ENCODE results near the gene C1orf141. TPM values are rescaled to one million over a fixed set of nuclear protein-coding genes. Genes with fewer than 3 reads are reported as not detected.
A peak's percentile ranks its signal among the peaks of the same experiment; 100 is the strongest.
"Not testable (repeated sequence)": the region's sequence is repeated elsewhere in the genome, so short reads cannot be mapped to it uniquely, and the experiment has no call there.

C1orf141 gene
- total RNA-seq, result not detected

GRCh38 chr1:67134695-67135094, at the start of gene C1orf141:
Gene C1orf141, minus strand, starts transcription at chr1:67134970. Its CDS starts 7,730 bp downstream, at chr1:67127240.
- ATAC-seq, result no peak

- ATAC-seq, result no peak
Observed at GRCh38 chr1:67175530-67176087, 40.8 kb upstream of the C1orf141 start.

- no peak for ATAC-seq
Observed at GRCh38 chr1:67174716-67175284, 40.0 kb upstream of the C1orf141 start.

GRCh38 chr1:67173988-67174387, 39.2 kb upstream of the C1orf141 start:
- ATAC-seq, result no peak

GRCh38 chr1:67171978-67172377, 37.2 kb upstream of the C1orf141 start:
- no peak for ATAC-seq

- no peak for ATAC-seq
Observed at GRCh38 chr1:67171574-67171955, 36.8 kb upstream of the C1orf141 start.

GRCh38 chr1:67170751-67171573, 36.2 kb upstream of the C1orf141 start:
- no peak for ATAC-seq

GRCh38 chr1:67169932-67170331, 35.2 kb upstream of the C1orf141 start:
- ATAC-seq, result no peak

- no peak for ATAC-seq
Observed at GRCh38 chr1:67169496-67169895, 34.7 kb upstream of the C1orf141 start.

- ATAC-seq, result no peak
Observed at GRCh38 chr1:67166196-67166595, 31.4 kb upstream of the C1orf141 start, which contains the start of gene IL23R. Gene IL23R, plus strand, starts transcription at chr1:67166454. Its CDS starts 1,667 bp downstream, at chr1:67168121.

- ATAC-seq, result no peak
Observed at GRCh38 chr1:67165468-67166041, 30.8 kb upstream of the C1orf141 start.

- peak; percentile 96 for ATAC-seq
Observed at GRCh38 chr1:67162954-67163353, 28.2 kb upstream of the C1orf141 start.

GRCh38 chr1:67159233-67159632, 24.5 kb upstream of the C1orf141 start:
- ATAC-seq, result peak; percentile 68

GRCh38 chr1:67158401-67158800, 23.6 kb upstream of the C1orf141 start:
- ATAC-seq, result no peak

- no peak for ATAC-seq
Observed at GRCh38 chr1:67150931-67151330, 16.2 kb upstream of the C1orf141 start.

- ATAC-seq, result peak; percentile 90
Observed at GRCh38 chr1:67149179-67149770, 14.5 kb upstream of the C1orf141 start.

GRCh38 chr1:67148516-67149178, 13.9 kb upstream of the C1orf141 start:
- ATAC-seq, result peak; percentile 48

GRCh38 chr1:67147973-67148372, 13.2 kb upstream of the C1orf141 start:
- not testable (repeated sequence) for ATAC-seq

- ATAC-seq, result no peak
Observed at GRCh38 chr1:67146539-67146938, 11.8 kb upstream of the C1orf141 start.

- ATAC-seq, result no peak
Observed at GRCh38 chr1:67146101-67146500, 11.3 kb upstream of the C1orf141 start.

GRCh38 chr1:67144696-67145095, 9.9 kb upstream of the C1orf141 start:
- no peak for ATAC-seq

GRCh38 chr1:67143966-67144365, 9.2 kb upstream of the C1orf141 start:
- no peak for ATAC-seq
